Smooth muscle cell (in vitro differentiated cells): Measurements from ENCODE around the gene SLC30A5. TPM values are rescaled to one million over a fixed set of nuclear protein-coding genes. Genes with fewer than 3 reads are reported as not detected.

Experiments
- DNase-seq: peaks from one replicate; lab custom pipeline; 2025; ENCODE audit not compliant: unreplicated experiment; lab: John Stamatoyannopoulos, UW
- H2AFZ ChIP-seq: fragments of 200-600 bp; sonication (generic); 2 replicates; pipeline ENCODE4 v1.6.0; 2016; ENCODE audit warnings: antibody characterized with exemption, low read depth, mild to moderate bottlenecking
- H3F3A ChIP-seq: fragments of 200-600 bp; sonication (generic); 2 replicates; pipeline ENCODE4 v1.6.0; 2017; ENCODE audit warnings: antibody characterized with exemption, low read depth
- H3K27ac ChIP-seq: fragments of 200-600 bp; sonication (generic); 2 replicates; pipeline ENCODE4 v1.5.1; 2016; ENCODE audit warnings: low read depth, mild to moderate bottlenecking
- H3K27me3 ChIP-seq: fragments of 200-600 bp; sonication (generic); 2 replicates; pipeline ENCODE4 v1.6.1; 2016; ENCODE audit warnings: low read depth, mild to moderate bottlenecking
- H3K36me3 ChIP-seq: fragments of 200-600 bp; sonication (generic); 2 replicates; pipeline ENCODE4 v1.5.1; 2016; ENCODE audit warnings: low read depth
- H3K4me1 ChIP-seq: fragments of 200-600 bp; sonication (generic); 2 replicates; pipeline ENCODE4 v1.5.1; 2016; ENCODE audit warnings: low read depth
- H3K4me2 ChIP-seq: fragments of 200-600 bp; sonication (generic); 2 replicates; pipeline ENCODE4 v1.6.0; 2016; ENCODE audit warnings: mild to moderate bottlenecking
- H3K4me3 ChIP-seq: fragments of 200-600 bp; sonication (generic); 2 replicates; pipeline ENCODE4 v1.5.1; 2016; ENCODE audit warnings: mild to moderate bottlenecking
- H3K79me2 ChIP-seq: fragments of 200-600 bp; sonication (generic); 2 replicates; pipeline ENCODE4 v1.6.0; 2016; ENCODE audit warnings: low read depth, mild to moderate bottlenecking
- H3K9ac ChIP-seq: fragments of 200-600 bp; sonication (generic); 2 replicates; pipeline ENCODE4 v1.6.0; 2016; ENCODE audit warnings: low read depth
- H3K9me3 ChIP-seq: fragments of 200-600 bp; sonication (generic); replicated peaks from 2 replicates; pipeline ENCODE4 v1.5.1; 2016; ENCODE audit warnings: low read depth
- H4K20me1 ChIP-seq: fragments of 200-600 bp; sonication (generic); 2 replicates; pipeline ENCODE4 v1.6.0; 2016; ENCODE audit warnings: low read depth
- CTCF ChIP-seq: fragments of 200-600 bp; sonication (generic); IDR thresholded peaks from 2 replicates; pipeline ENCODE4 v1.5.1; 2017; ENCODE audit warnings: borderline replicate concordance, mild to moderate bottlenecking, antibody characterized with exemption; ENCODE audit not compliant: insufficient read depth, poor library complexity, severe bottlenecking
- WGBS: methylation state at CpG from one replicate; pipeline ENCODE4 v1.1.7; 2016; ENCODE audit warnings: low lambda C conversion rate; 5-methylcytosine and 5-hydroxymethylcytosine counted together
- polyA plus RNA-seq: library from polyadenylated mRNA; unstranded; fragments of >200 nt; fragmentation: Nextera tagmentation; extraction: Ambion mirVana; gene quantifications from 2 replicates; pipeline ENCODE4 v1.2.1, GENCODE V29; 2016
- total RNA-seq: library from RNA; depleted of rRNA; stranded (reverse); fragments of >200 nt; gene quantifications from 2 replicates; pipeline ENCODE4 v1.2.3, GENCODE V29; 2014

The SLC30A5 gene
- total and polyA plus RNA-seq, 2 experiments from 2014 or later: 54.5 to 79.5 TPM

DNA sequence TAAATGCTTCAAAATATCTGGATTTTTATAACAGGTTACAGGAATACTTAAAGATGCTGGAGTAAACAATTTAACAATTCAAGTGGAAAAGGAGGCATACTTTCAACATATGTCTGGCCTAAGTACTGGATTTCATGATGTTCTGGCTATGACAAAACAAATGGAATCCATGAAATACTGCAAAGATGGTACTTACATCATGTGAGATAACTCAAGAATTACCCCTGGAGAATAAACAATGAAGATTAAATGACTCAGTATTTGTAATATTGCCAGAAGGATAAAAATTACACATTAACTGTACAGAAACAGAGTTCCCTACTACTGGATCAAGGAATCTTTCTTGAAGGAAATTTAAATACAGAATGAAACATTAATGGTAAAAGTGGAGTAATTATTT lies 35.6 kb downstream of the SLC30A5 start:
- Histone ChIP-seq H3K27ac (no peak overlapping the region), H2AFZ (no peak overlapping the region), H4K20me1 (no peaks in the 10 kb centered on the region), H3K4me2 (no peak overlapping the region), H3F3A (no peaks in the 10 kb centered on the region), H3K4me3 (no peak overlapping the region), H3K36me3 (peaks cover 28% of the 10 kb centered on the region), H3K9ac (no peak overlapping the region), H3K79me2 (no peaks in the 10 kb centered on the region), H3K27me3 (no peaks in the 10 kb centered on the region), H3K4me1 (no peaks in the 10 kb centered on the region), H3K9me3 (no peaks in the 10 kb centered on the region)
- TF ChIP-seq CTCF: no peak
- DNase-seq: no peak

DNA sequence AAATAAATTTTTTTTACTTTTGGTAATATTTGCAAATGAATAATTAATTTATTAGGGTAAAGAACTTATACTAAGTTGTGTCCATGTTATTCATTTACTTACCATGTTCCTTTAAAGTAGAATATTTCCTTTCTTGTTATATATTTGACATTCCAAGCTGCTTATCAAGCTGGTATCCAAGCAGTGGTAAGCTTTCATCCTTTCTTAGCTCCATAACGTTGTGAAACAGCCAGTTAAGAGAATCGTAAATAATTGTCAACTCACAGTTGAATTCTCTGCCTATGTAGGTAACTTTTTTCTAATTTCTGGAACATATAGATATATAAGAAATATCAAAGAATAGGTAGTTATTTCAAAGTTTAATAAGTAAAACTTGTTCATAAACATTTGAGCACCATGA lies 36.4 kb downstream of the SLC30A5 start:
- Histone ChIP-seq H3K4me3 (no peak overlapping the region), H3K9me3 (no peaks in the 10 kb centered on the region), H2AFZ (no peak overlapping the region), H3K4me1 (no peaks in the 10 kb centered on the region), H3K27ac (no peak overlapping the region), H3K4me2 (no peak overlapping the region), H4K20me1 (no peaks in the 10 kb centered on the region), H3K9ac (no peak overlapping the region), H3K27me3 (no peaks in the 10 kb centered on the region), H3F3A (no peaks in the 10 kb centered on the region), H3K36me3 (peaks cover 21% of the 10 kb centered on the region), H3K79me2 (no peaks in the 10 kb centered on the region)
- WGBS: 82% methylated on average over 2 of the region's 2 CpGs
- no peak for DNase-seq
- TF ChIP-seq CTCF: no peak

- Histone ChIP-seq H4K20me1 (no peaks in the 10 kb centered on the region), H3K4me1 (no peaks in the 10 kb centered on the region), H3K4me2 (no peak overlapping the region), H3K27ac (no peak overlapping the region), H3K27me3 (no peaks in the 10 kb centered on the region), H3K9ac (no peak overlapping the region), H3F3A (no peaks in the 10 kb centered on the region), H2AFZ (no peak overlapping the region), H3K79me2 (no peaks in the 10 kb centered on the region), H3K36me3 (peaks cover 21% of the 10 kb centered on the region), H3K4me3 (no peak overlapping the region), H3K9me3 (no peaks in the 10 kb centered on the region)
- no peak for TF ChIP-seq CTCF
- DNase-seq: no peak
Observed at GRCh38 chr5:69131304-69131703, 37.5 kb downstream of the SLC30A5 start.

DNA sequence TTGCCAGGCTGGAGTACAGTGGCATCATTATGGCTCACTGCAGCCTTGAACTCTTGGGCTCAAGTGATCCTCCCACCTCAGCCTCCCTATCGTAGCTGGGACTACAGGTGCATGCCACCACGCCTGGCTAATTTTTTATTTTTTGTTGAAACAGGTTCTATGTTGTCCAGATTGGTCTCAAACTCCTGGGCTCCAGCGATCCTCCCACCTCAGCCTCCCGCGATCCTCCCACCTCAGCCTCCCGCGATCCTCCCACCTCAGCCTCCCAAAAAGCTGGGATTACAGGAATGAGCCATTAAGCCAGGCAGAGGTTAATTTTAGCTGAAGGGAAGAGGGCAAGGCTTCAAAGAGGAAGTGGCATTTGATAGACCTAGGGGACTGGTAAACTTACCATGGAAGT lies 40.3 kb downstream of the SLC30A5 start:
- no peak overlapping the region for H3K27ac ChIP-seq
- H3F3A ChIP-seq: no peaks in the 10 kb centered on the region
- peaks cover 10% of the 10 kb centered on the region for H3K36me3 ChIP-seq
- no peak for DNase-seq
- no peak overlapping the region for H3K4me2 ChIP-seq
- no peak overlapping the region for H3K9ac ChIP-seq
- no peak for TF ChIP-seq CTCF
- no peaks in the 10 kb centered on the region for H3K79me2 ChIP-seq
- 89% methylated on average over 7 of the region's 7 CpGs for WGBS
- H2AFZ ChIP-seq: no peak overlapping the region
- H4K20me1 ChIP-seq: no peaks in the 10 kb centered on the region
- no peak overlapping the region for H3K4me3 ChIP-seq
- H3K27me3 ChIP-seq: no peaks in the 10 kb centered on the region
- no peaks in the 10 kb centered on the region for H3K9me3 ChIP-seq
- no peaks in the 10 kb centered on the region for H3K4me1 ChIP-seq
